OCI-LY7 (cell line): ENCODE results near the gene INF2.

Experiments
- CTCF ChIP-seq: fragments of 200-600 bp; sonication (generic); conservative IDR thresholded peaks from 2 replicates; pipeline ENCODE4 v1.5.1; 2014; ENCODE audit warnings: mild to moderate bottlenecking, antibody characterized with exemption, low read length, moderate library complexity, mixed read lengths
- EZH2phosphoT487 ChIP-seq: fragments of 200-600 bp; sonication (generic); IDR thresholded peaks from 2 replicates; pipeline ENCODE4 v1.6.1; 2018; ENCODE audit warnings: low read depth, borderline replicate concordance, mild to moderate bottlenecking, mixed run types, antibody characterized with exemption, low read length, moderate library complexity, mixed read lengths

GRCh38 chr14:104687601-104688504 is 1.6 kb upstream of the INF2 start:
- no peak for TF ChIP-seq CTCF
- no peak for TF ChIP-seq EZH2phosphoT487
